ENCODE results near the gene CTNND1.

The CTNND1 gene

DNA sequence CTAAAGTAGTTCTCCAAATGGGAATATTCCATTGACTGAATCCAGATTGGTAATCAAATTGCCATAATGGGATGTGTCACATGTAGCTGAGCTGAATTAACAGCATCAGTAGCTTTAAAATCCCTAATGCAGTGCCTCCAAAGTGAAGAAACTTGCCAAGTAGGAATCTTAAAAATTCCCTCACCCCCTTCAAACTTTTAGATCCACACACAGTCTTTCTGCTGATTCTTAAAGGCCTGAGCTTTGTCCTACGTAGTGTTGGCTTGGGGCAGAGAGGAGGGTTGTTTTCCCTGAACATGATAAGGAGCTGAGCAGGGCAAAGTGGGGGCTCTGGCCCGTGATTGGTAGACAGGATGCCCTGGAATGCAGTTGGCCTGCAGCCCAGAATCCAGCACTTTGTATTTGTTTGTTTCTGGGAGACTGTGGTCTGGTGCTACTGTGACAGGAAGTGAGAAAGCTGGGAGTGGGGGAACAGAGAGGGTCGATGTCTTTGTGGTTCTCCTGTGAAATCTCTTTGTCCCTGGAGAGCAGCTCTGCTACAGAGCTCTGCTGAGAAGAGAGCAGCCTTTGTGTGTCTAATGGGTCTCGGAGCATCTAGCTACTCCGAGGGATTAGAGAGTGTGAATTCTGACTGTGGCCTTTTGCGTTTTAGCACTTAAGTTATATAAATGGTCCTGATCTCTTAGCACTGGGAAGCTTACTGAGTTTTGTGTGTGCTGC lies 16.9 kb downstream of the CTNND1 start:
- H3K4me3 ChIP-seq (replicated peaks; ENCODE audit: low read depth, low read length) = peak overlapping the region; percentile 28

DNA sequence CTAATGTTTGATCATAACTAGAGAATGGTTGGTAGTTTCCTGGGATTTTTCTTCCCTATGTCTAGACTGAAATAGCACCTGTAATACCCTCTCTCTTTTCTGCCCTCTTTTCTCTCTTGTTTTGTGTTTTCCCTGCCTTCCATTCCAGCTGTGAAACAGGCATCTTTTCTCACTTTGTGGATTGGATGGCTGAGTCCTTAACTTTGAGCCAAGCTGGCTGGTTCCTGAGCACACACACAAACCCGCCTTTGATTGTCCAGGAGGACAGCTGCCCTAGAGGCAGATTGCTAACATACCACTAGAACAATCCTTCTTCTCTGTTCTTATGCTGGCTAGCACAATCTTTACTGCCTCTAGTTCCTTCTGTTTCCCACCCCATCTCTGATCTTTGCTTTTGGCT lies 17.7 kb downstream of the CTNND1 start:
- DNase-seq (ENCODE audit: extremely low read depth, low read depth) = no peak
- TF ChIP-seq, protein P1, sequence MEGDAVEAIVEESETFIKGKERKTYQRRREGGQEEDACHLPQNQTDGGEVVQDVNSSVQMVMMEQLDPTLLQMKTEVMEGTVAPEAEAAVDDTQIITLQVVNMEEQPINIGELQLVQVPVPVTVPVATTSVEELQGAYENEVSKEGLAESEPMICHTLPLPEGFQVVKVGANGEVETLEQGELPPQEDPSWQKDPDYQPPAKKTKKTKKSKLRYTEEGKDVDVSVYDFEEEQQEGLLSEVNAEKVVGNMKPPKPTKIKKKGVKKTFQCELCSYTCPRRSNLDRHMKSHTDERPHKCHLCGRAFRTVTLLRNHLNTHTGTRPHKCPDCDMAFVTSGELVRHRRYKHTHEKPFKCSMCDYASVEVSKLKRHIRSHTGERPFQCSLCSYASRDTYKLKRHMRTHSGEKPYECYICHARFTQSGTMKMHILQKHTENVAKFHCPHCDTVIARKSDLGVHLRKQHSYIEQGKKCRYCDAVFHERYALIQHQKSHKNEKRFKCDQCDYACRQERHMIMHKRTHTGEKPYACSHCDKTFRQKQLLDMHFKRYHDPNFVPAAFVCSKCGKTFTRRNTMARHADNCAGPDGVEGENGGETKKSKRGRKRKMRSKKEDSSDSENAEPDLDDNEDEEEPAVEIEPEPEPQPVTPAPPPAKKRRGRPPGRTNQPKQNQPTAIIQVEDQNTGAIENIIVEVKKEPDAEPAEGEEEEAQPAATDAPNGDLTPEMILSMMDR (IDR thresholded peaks at IDR 0.05; ENCODE audit: low read depth, low read length, missing control alignments) = no peak
- H3K4me3 ChIP-seq (replicated peaks; ENCODE audit: low read depth, low read length) = no peak overlapping the region

More for the DNA sequence above, 16.9 kb downstream of the CTNND1 start:
- TF ChIP-seq, protein P1 (IDR thresholded peaks at IDR 0.05; ENCODE audit: low read depth, low read length, missing control alignments) = no peak
- peak; percentile 98 for DNase-seq (ENCODE audit: extremely low read depth, low read depth)

DNA sequence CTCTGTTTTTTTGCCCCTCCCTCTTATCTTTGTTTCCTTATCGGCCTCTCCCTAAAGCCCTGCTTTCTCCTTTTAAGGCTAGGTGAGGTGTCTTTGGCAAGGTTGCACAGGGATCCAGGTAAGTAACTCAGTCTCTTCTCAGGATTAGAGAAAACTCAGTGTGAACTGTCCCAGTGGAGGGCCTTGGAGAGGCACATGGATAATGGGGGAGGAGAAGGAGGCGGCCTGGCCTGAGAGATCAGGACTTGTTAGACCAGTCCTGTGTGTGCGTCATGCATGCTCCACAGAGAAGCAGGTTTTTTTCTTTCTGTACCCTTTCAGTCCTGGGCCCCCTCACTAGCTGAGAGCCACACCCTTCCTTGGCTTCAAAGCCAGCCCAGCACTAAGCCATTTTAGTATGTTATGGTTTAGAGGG lies 19.9 kb downstream of the CTNND1 start:
- TF ChIP-seq, protein P1 (IDR thresholded peaks at IDR 0.05; ENCODE audit: low read depth, low read length, missing control alignments) = no peak
- H3K4me3 ChIP-seq (replicated peaks; ENCODE audit: low read depth, low read length) = no peak overlapping the region
- DNase-seq (ENCODE audit: extremely low read depth, low read depth) = no peak

DNA sequence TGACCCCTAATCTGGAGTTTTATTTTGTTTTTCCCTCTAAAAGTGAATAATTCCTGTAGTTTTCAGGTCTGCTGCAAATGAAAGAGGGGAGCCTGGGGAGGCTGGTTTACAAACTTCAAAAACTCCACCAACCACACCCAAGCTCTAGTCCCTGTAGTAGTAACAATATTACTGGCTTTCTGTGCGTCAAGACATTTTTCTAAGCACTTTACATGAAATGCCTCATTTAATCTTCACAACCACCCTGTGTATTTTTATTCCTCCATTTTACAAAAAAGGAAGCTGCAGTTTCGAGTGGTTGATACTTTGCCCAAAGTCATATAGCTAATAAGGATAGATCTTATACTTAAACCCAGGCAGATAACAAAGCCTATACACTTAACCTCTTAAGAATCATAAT lies 23.5 kb downstream of the CTNND1 start:
- DNase-seq (ENCODE audit: extremely low read depth, low read depth) = no peak
- TF ChIP-seq, protein P1 (IDR thresholded peaks at IDR 0.05; ENCODE audit: low read depth, low read length, missing control alignments) = no peak
- H3K4me3 ChIP-seq (replicated peaks; ENCODE audit: low read depth, low read length) = no peak overlapping the region

DNA sequence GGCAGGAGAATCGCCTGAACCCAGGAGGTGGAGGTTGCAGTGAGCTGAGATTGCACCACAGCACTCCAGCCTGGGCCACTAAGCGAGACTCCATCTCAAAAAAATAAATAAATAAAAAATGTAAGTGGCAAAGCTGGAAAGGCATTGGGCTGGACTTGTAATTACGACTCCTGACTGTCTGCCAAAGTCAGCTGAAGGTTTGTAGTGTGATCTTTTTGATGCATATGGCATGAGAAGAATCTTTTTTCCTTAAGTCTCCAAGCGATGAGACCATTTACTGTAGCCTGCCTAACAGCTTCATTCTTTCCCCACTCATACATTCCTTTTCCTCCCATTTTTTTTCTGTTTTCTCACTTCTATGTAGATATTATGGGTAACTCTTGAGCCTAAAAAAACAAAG lies 24.8 kb downstream of the CTNND1 start:
- no peak overlapping the region for H3K4me3 ChIP-seq (replicated peaks; ENCODE audit: low read depth, low read length)
- TF ChIP-seq, protein P1 (IDR thresholded peaks at IDR 0.05; ENCODE audit: low read depth, low read length, missing control alignments) = no peak
- DNase-seq (ENCODE audit: extremely low read depth, low read depth) = no peak

DNA sequence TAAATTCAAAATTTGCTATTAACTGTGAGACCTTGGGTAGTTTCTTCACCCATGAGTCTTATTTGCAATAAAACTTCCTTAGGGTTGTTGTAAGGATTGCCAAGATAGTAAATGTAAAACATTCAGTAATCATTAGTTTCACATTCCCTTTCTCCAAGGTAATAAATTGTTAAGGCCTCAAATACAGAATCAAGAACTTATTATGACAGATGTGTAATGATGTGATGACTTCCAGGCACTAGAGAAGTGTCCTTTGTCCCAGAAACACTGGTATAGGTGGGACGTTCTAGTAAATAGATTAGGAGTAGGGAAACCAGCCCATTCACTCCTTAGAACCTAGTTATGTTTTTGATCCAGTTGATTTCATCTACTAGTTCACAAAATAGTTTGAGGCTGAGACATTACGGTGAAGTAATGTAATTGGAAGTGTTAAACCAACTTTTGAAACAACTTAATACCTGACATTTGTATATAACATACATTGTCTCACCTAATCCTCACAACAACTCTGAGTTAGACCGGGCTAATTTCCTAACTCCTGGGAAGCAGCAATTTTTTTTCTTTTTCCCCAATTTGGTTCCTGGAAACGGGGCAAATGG lies 25.5 kb downstream of the CTNND1 start:
- no peak for DNase-seq (ENCODE audit: extremely low read depth, low read depth)
- TF ChIP-seq, protein P1 (IDR thresholded peaks at IDR 0.05; ENCODE audit: low read depth, low read length, missing control alignments) = no peak
- H3K4me3 ChIP-seq (replicated peaks; ENCODE audit: low read depth, low read length) = no peak overlapping the region
